PFSK-1 (cell line): ENCODE data around the gene TNFSF15.

Experiments used
- FOXP2 ChIP-seq: optimal IDR thresholded peaks from 2 replicates; pipeline ENCODE3; 2011; ENCODE audit warnings: borderline replicate concordance, control low read depth, inconsistent platforms; ENCODE audit not compliant: insufficient read depth; ENCODE audit errors: extremely low read length, extremely low read depth
- POLR2AphosphoS5 ChIP-seq: IDR thresholded peaks from 2 replicates; pipeline ENCODE4 v1.6.1; 2012; ENCODE audit warnings: low read depth, mild to moderate bottlenecking, control low read depth, low read length, moderate library complexity
- REST ChIP-seq, 2 experiments: IDR thresholded peaks; 2 replicates each; pipeline versions ENCODE4 v1.6.1 to v1.8.0; 2011 to 2012; ENCODE audit warnings: low read depth in 2 of 2, low read length in 2 of 2, control low read depth in 1 of 2, inconsistent platforms in 1 of 2, mild to moderate bottlenecking in 1 of 2, moderate library complexity in 1 of 2; ENCODE audit not compliant: insufficient read depth in 1 of 2
- SIN3A ChIP-seq: IDR thresholded peaks from 2 replicates; pipeline ENCODE4 v1.6.1; 2012; ENCODE audit warnings: mild to moderate bottlenecking, low read length, moderate library complexity, borderline replicate concordance; ENCODE audit not compliant: insufficient read depth
- TAF1 ChIP-seq: IDR thresholded peaks from 2 replicates; pipeline ENCODE4 v1.6.1; 2012; ENCODE audit warnings: low read length, control low read depth, borderline replicate concordance; ENCODE audit not compliant: insufficient read depth

The TNFSF15 gene

GRCh38 chr9:114829574-114830440 is 24.0 kb upstream of the TNFSF15 start:
- no peak for TF ChIP-seq SIN3A
- TF ChIP-seq POLR2AphosphoS5 = no peak
- no peak for TF ChIP-seq REST (IDR thresholded peaks at IDR 0.05; ENCODE audit: insufficient read depth in 1 of 2, low read depth in 2 of 2, low read length in 2 of 2)
- no peak for TF ChIP-seq FOXP2
- TF ChIP-seq TAF1 = no peak

GRCh38 chr9:114828303-114828650 is 22.4 kb upstream of the TNFSF15 start:
- TF ChIP-seq SIN3A (no peak), FOXP2 (no peak), REST (IDR thresholded peaks at IDR 0.05; ENCODE audit: insufficient read depth in 1 of 2, low read depth in 2 of 2, low read length in 2 of 2) (no peak), POLR2AphosphoS5 (no peak)

GRCh38 chr9:114827641-114828302 is 21.9 kb upstream of the TNFSF15 start:
- TF ChIP-seq SIN3A = no peak
- TF ChIP-seq TAF1 = no peak
- no peak for TF ChIP-seq POLR2AphosphoS5
- no peak for TF ChIP-seq FOXP2
- TF ChIP-seq REST (IDR thresholded peaks at IDR 0.05; ENCODE audit: insufficient read depth in 1 of 2, low read depth in 2 of 2, low read length in 2 of 2) = no peak

GRCh38 chr9:114826431-114826830 is 20.6 kb upstream of the TNFSF15 start:
- no peak for TF ChIP-seq FOXP2
- no peak for TF ChIP-seq REST (IDR thresholded peaks at IDR 0.05; ENCODE audit: insufficient read depth in 1 of 2, low read depth in 2 of 2, low read length in 2 of 2)
- no peak for TF ChIP-seq POLR2AphosphoS5
- TF ChIP-seq TAF1 = no peak
- TF ChIP-seq SIN3A = no peak
